HG02970 (cell line): ENCODE measurements around the gene MOV10L1.

ENCODE experiments used
- ATAC-seq: cut with Tn5 transposase; IDR thresholded peaks from one replicate; pipeline ENCODE4 v1.9.1; 2021; ENCODE audit warnings: mild to moderate bottlenecking, moderate library complexity, moderate number of reproducible peaks; ENCODE audit not compliant: unreplicated experiment, low FRiP score

The MOV10L1 gene

DNA sequence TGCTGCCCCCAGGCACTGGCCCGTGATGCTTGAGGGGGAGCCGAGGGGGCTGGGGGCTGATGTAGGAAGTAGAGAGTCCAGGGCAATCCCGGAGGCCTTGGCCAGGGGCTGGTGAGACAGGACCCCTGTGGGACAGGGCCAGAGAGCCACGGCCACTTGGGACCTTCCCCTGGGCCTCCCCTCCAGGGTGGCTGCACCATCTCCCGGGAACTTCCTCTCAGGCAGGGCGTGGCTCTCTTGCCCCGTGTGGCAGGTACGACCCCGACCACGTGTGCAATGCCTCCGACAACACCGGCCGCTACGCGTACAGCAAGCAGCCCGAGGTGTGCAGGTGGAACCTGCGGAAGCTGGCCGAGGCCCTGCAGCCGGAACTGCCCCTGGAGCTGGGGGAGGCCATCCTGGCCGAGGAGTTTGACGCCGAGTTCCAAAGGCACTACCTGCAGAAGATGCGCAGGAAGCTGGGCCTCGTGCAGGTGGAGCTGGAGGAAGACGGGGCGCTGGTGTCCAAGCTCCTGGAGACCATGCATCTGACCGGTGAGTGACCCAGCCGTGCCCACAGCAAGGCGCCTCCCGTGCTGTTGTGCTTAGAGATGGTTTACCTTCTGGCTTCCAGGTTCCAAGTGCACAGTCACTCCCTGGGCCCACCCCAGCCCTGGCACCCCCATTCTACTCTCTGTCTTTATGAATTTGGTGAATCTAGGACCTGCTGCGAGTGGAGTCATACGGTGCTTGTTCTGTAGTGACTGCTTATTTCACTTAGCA, 120.8 kb downstream of the MOV10L1 start:
- no peak for ATAC-seq

DNA sequence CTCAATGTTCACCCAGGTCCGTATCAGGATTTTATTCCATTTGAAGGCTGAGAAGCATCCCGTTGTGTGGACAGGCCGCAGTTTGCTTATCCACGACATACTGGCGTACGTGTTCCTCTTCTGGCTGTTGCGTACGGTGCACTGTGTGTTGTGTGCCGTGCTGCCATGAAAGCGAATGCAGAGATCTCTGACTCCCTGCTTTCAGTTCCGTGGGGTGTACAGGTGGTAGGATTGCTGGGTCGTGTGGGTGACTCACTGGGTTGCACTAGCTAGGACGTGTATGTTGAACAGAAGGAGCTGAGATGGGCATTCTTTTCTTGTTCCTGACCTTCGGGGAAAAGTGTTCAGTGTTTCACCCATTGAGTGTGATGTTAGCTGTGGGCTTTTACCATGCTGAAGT, 121.3 kb downstream of the MOV10L1 start:
- no peak for ATAC-seq
